GM18511 (cell line): ENCODE results near the gene PACC1.
"Not testable (repeated sequence)": the region's sequence is repeated elsewhere in the genome, so short reads cannot be mapped to it uniquely, and the experiment has no call there.

Experiments
- ATAC-seq: cut with Tn5 transposase; IDR thresholded peaks from one replicate; pipeline ENCODE4 v1.9.1; 2021; ENCODE audit warnings: mild to moderate bottlenecking, moderate library complexity; ENCODE audit not compliant: unreplicated experiment

The PACC1 gene

GRCh38 chr1:212341090-212341489 lies 73.6 kb downstream of the PACC1 start:
- ATAC-seq = no peak

GRCh38 chr1:212329105-212329504 lies 85.6 kb downstream of the PACC1 start:
- ATAC-seq = no peak

- ATAC-seq = no peak
These were observed 86.4 kb downstream of the PACC1 start for GRCh38 chr1:212328248-212328647.

- no peak for ATAC-seq
These were observed 88.1 kb downstream of the PACC1 start for GRCh38 chr1:212326541-212326940.

GRCh38 chr1:212323066-212323465 lies 91.6 kb downstream of the PACC1 start:
- no peak for ATAC-seq

- ATAC-seq = not testable (repeated sequence)
These were observed 93.7 kb downstream of the PACC1 start for GRCh38 chr1:212321031-212321430.

- ATAC-seq = no peak
These were observed 96.8 kb downstream of the PACC1 start for GRCh38 chr1:212317916-212318315.

GRCh38 chr1:212315907-212316306 lies 98.8 kb downstream of the PACC1 start:
- ATAC-seq = peak; percentile 62

- no peak for ATAC-seq
These were observed 99.5 kb downstream of the PACC1 start for GRCh38 chr1:212315184-212315583.
